CD4-positive, alpha-beta memory T cell (primary cell): ENCODE results near the gene NPAT. TPM values are rescaled to one million over a fixed set of nuclear protein-coding genes. Genes with fewer than 3 reads are reported as not detected.

ENCODE experiments used
- CTCF ChIA-PET: fragments of 350-600 bp; sonication (Branson Sonifier 250); formaldehyde crosslinking; loops from one replicate; lab custom pipeline; 2021; ENCODE audit warnings: inconsistent platforms; ENCODE audit not compliant: partially characterized antibody; lab: Charles Lee
- POLR2A ChIA-PET: fragments of 350-600 bp; sonication (Branson Sonifier 250); formaldehyde crosslinking; loops from one replicate; lab custom pipeline; 2021; ENCODE audit not compliant: partially characterized antibody; lab: Charles Lee
- DNase-seq, 5 donors: peaks; one replicate each; pipeline versions ENCODE4 v3.0.0 to v3.0.0-alpha.2; 2020 to 2022; ENCODE audit warnings: mixed read lengths in 1 of 5
- H3K27ac ChIP-seq: one replicate; pipeline ENCODE4 v1.7.0; 2013; ENCODE audit warnings: low read depth, low read length
- H3K27me3 ChIP-seq: 2 replicates; pipeline ENCODE4 v1.7.0; 2013; ENCODE audit warnings: mild to moderate bottlenecking, low read length, moderate library complexity; ENCODE audit not compliant: insufficient read depth
- H3K36me3 ChIP-seq: 2 replicates; pipeline ENCODE4 v1.7.0; 2013; ENCODE audit warnings: mild to moderate bottlenecking, low read length, moderate library complexity; ENCODE audit not compliant: insufficient read depth
- H3K4me1 ChIP-seq: 2 replicates; pipeline ENCODE4 v1.7.0; 2013; ENCODE audit warnings: mild to moderate bottlenecking, low read length, moderate library complexity; ENCODE audit not compliant: insufficient read depth
- H3K4me3 ChIP-seq, 2 donors: one replicate each; pipeline ENCODE4 v1.7.0; 2013; ENCODE audit warnings: low read length in 2 of 2, mild to moderate bottlenecking in 1 of 2
- H3K9me3 ChIP-seq, 2 donors: one replicate each; pipeline ENCODE4 v1.7.0; 2013; ENCODE audit warnings: low read length in 2 of 2, control low read depth in 1 of 2; ENCODE audit not compliant: control insufficient read depth in 1 of 2
- H3K27ac Mint-ChIP-seq, 7 donors: one replicate each; pipeline ENCODE4 v1.8.0; 2020 to 2021; ENCODE audit warnings: mixed read lengths in 7 of 7, mild to moderate bottlenecking in 6 of 7, inconsistent platforms in 3 of 7, moderate library complexity in 3 of 7
- H3K27me3 Mint-ChIP-seq, 2 donors: one replicate each; pipeline ENCODE4 v1.8.0; 2020 to 2021; ENCODE audit warnings: mixed read lengths in 2 of 2
- H3K36me3 Mint-ChIP-seq, 2 donors: one replicate each; pipeline ENCODE4 v1.8.0; 2020 to 2021; ENCODE audit warnings: mixed read lengths in 2 of 2, inconsistent platforms in 1 of 2, mild to moderate bottlenecking in 1 of 2
- H3K4me1 Mint-ChIP-seq, 4 donors: one replicate each; pipeline ENCODE4 v1.8.0; 2020 to 2021; ENCODE audit warnings: mixed read lengths in 4 of 4, mild to moderate bottlenecking in 1 of 4
- H3K4me3 Mint-ChIP-seq, 8 donors: one replicate each; pipeline ENCODE4 v1.8.0; 2020 to 2021; ENCODE audit warnings: mixed read lengths in 8 of 8, mild to moderate bottlenecking in 7 of 8, moderate library complexity in 6 of 8, inconsistent platforms in 3 of 8
- H3K9me3 Mint-ChIP-seq, 8 donors: one replicate each; pipeline ENCODE4 v1.8.0; 2020 to 2021; ENCODE audit warnings: mixed read lengths in 8 of 8, mild to moderate bottlenecking in 5 of 8, inconsistent platforms in 3 of 8, moderate library complexity in 1 of 8
- intact Hi-C: fragments of 100-400 bp; cut with micrococcal nuclease; formaldehyde crosslinking; loops from one replicate; pipeline ENCODE4 v1.15.1; 2023
- polyA plus RNA-seq, 2 donors: library from polyadenylated mRNA; unstranded; fragments of 300-500 nt; fragmentation: Illumina TruSeq; gene quantifications; one replicate each; pipeline ENCODE4 v1.2.3, GENCODE V29; 2021
- total RNA-seq, 2 experiments: library from RNA; stranded (reverse); gene quantifications; one replicate each; pipeline ENCODE4 v1.2.3, GENCODE V29; 2021

Gene NPAT
- total and polyA plus RNA-seq, 4 experiments from 2014 or later, result 24.8 to 71.3 (median 50.8) TPM

DNA sequence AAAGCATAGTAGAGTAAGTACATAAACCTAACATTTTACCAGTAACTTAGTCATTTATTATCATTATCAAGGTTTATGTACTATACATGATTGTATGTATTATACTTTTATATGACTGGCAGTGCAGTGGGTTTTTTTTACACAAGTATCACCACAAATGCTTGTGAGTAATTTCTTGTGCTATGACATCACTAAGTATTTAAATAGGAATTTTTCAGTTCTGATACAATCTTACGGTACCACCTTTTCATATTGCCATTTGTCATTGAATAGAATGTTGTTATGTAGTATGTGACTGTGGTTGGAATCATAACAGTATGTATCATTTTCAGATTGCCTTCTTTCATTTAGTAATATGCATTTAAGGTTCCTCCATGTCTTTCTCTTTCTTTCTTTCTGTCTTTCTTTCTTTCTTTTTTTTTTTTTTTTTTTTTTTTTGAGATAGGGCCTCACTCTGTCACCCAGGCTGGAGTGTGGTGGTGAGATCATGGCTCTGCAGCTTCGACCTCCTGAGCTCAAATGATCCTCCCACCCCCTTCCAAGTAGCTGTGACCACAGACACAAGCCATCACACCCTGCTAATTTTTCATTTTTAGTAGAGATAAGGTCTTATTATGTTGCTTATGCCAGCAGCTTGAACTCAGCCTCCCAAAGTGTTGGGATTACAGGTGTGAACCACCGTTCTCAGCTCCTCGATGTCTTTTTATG lies 19.0 kb upstream of the NPAT start:
- Histone ChIP-seq H3K27me3 (no peaks in the 10 kb centered on the region), H3K4me1 (peaks cover 97% of the 10 kb centered on the region), H3K27ac (peak overlapping the region; percentile 53), H3K4me3 (no peak overlapping the region), H3K36me3 (peaks cover 12% of the 10 kb centered on the region), H3K9me3 (no peaks in the 10 kb centered on the region)
- peak in 1 of 5 donors; percentile 65 for DNase-seq
- peak overlapping the region; percentile 54 to 91 (median 86) for H3K27ac Mint-ChIP-seq
- intact Hi-C loops, result no loop called here
- ChIA-PET POLR2A (interaction anchor here (0.7 to 13.9 kb wide), 5 partner anchors 9 to 102 kb away, joined by 3 to 666 read pairs (median 3); partner anchors contain the start of genes ATM and NPAT), CTCF (interaction anchor here (0.7 to 8.5 kb wide), 5 partner anchors 10 to 30 kb away, joined by 3 to 132 read pairs (median 4); partner anchors contain the start of genes ATM and NPAT)
- no peaks in the 10 kb centered on the region for H3K9me3 Mint-ChIP-seq
- H3K4me1 Mint-ChIP-seq, result peaks cover 60 to 85% (median 69%) of the 10 kb centered on the region in 4 donors
- H3K27me3 Mint-ChIP-seq, result no peaks in the 10 kb centered on the region
- H3K4me3 Mint-ChIP-seq, result peak overlapping the region in 7 of 8 donors; percentile 25 to 59 (median 40)
- peaks cover 46 to 49% of the 10 kb centered on the region in 2 donors for H3K36me3 Mint-ChIP-seq

DNA sequence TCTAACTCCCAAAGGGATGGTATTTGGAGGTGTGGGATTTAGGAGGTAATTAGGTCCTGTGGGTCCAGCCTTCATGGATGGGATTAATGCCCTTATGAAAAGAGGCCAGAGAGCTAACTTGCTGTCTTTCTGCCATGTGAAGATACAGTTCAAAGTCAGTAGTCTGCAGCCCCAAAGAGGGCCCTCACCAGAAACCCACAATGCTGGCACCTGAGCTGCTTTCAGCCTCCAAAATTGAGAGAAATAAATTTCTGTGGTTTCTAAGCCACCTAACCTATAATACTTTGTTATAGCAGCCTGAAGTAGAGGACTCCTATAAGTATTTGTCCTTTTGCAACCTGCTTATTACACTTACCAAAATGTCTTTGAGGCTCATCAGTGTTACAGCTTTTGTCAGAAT lies 16.6 kb upstream of the NPAT start:
- Histone ChIP-seq H3K4me3 (no peak overlapping the region), H3K9me3 (no peaks in the 10 kb centered on the region), H3K36me3 (peaks cover 6% of the 10 kb centered on the region), H3K27ac (peak overlapping the region; percentile 39), H3K4me1 (peaks cover 97% of the 10 kb centered on the region), H3K27me3 (no peaks in the 10 kb centered on the region)
- peaks cover 59 to 90% (median 72%) of the 10 kb centered on the region in 4 donors for H3K4me1 Mint-ChIP-seq
- peak overlapping the region; percentile 41 to 79 (median 66) for H3K4me3 Mint-ChIP-seq
- ChIA-PET POLR2A (interaction anchor here (0.8 to 13.9 kb wide), 8 partner anchors 9 to 40 kb away, joined by 3 to 666 read pairs (median 3); partner anchors contain the start of genes ATM and NPAT), CTCF (interaction anchor here (0.5 to 8.5 kb wide), 5 partner anchors 8 to 79 kb away, joined by 3 to 132 read pairs (median 8); partner anchors contain the start of genes ATM and NPAT)
- intact Hi-C loops, result loop anchor here (1.0 kb wide), 1 partner anchor 8 kb away; no protein-coding TSS in a partner anchor
- peak overlapping the region; percentile 39 to 94 (median 89) for H3K27ac Mint-ChIP-seq
- H3K27me3 Mint-ChIP-seq, result no peaks in the 10 kb centered on the region
- peak; percentile 42 to 49 (median 46) for DNase-seq
- no peaks in the 10 kb centered on the region for H3K9me3 Mint-ChIP-seq
- peaks cover 37 to 45% of the 10 kb centered on the region in 2 donors for H3K36me3 Mint-ChIP-seq

DNA sequence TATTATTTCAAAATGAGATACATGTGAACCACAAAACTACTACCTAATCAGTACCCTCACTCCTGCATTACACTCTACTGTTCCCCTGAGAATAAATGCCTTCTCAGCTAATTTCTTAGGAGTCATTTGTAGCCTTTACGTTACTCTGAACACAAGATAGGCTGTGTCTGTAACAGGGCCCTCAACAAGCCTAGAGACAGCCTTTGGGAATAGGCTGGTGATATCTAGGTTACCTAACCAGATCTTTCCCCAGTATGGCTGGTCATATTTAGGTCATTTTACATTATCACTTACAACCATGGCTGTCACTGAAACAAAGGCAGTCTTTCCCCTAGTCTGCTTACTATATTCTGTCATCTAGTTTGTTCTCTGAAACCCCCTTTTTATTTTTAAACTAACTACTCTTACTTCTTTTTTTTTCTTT lies 14.6 kb upstream of the NPAT start:
- Mint-ChIP-seq H3K27ac (peak overlapping the region; percentile 85 to 98 (median 95)), H3K9me3 (no peaks in the 10 kb centered on the region), H3K36me3 (peaks cover 39 to 52% of the 10 kb centered on the region in 2 donors), H3K4me1 (peaks cover 58 to 89% (median 74%) of the 10 kb centered on the region in 4 donors), H3K4me3 (peak overlapping the region; percentile 52 to 83 (median 80)), H3K27me3 (no peaks in the 10 kb centered on the region)
- H3K4me1 ChIP-seq, result peaks cover 99% of the 10 kb centered on the region
- H3K36me3 ChIP-seq, result peaks cover 11% of the 10 kb centered on the region
- H3K4me3 ChIP-seq, result peak overlapping the region; percentile 11 to 42
- ChIA-PET CTCF (interaction anchor here (0.7 to 8.5 kb wide), 9 partner anchors 8 to 228 kb away, joined by 3 to 132 read pairs (median 4); partner anchors contain the start of genes ATM, CUL5 and NPAT), POLR2A (interaction anchor here (0.6 to 13.9 kb wide), 15 partner anchors 9 to 779 kb away, joined by 3 to 666 read pairs (median 4); partner anchors contain the start of genes ATM, CWF19L2, EXPH5 and NPAT)
- H3K9me3 ChIP-seq, result no peaks in the 10 kb centered on the region
- intact Hi-C loops, result loop anchor here (2.0 kb wide), 1 partner anchor 14 kb away; no protein-coding TSS in a partner anchor
- DNase-seq, result peak in 3 of 5 donors; percentile 41 to 60 (median 55)
- peak overlapping the region; percentile 66 for H3K27ac ChIP-seq
- H3K27me3 ChIP-seq, result no peaks in the 10 kb centered on the region

DNA sequence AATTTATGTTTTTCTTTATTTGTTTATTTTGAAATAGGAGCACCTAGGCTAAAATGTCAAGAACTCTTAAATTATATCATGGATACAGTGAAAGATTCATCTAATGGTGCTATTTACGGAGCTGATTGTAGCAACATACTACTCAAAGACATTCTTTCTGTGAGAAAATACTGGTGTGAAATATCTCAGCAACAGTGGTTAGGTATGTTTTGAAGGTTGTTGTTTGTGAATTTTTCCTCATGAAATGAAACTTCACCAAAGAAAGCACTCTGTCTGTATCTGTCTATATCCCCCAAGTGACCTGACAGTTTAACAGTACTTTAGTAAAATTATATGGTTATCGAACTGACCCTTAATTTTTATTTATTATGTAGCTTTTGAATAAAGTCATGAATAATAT lies 13.2 kb upstream of the NPAT start:
- H3K4me1 ChIP-seq, result peaks cover 93% of the 10 kb centered on the region
- no peaks in the 10 kb centered on the region for H3K9me3 Mint-ChIP-seq
- no peaks in the 10 kb centered on the region for H3K9me3 ChIP-seq
- ChIA-PET POLR2A (interaction anchor here (0.8 to 13.9 kb wide), 7 partner anchors 11 to 117 kb away, joined by 3 to 666 read pairs (median 17); partner anchors contain the start of genes ATM and NPAT), CTCF (interaction anchor here (8.5 kb wide), 1 partner anchor 12 kb away, joined by 132 read pairs; the partner anchor contains the start of genes ATM and NPAT)
- peak overlapping the region; percentile 85 to 98 (median 95) for H3K27ac Mint-ChIP-seq
- peak overlapping the region; percentile 52 to 83 (median 80) for H3K4me3 Mint-ChIP-seq
- H3K27ac ChIP-seq, result peak overlapping the region; percentile 66
- intact Hi-C loops, result loop anchor here (1.0 to 2.0 kb wide), 2 partner anchors 10 to 15 kb away; no protein-coding TSS in a partner anchor
- DNase-seq, result no peak
- H3K36me3 Mint-ChIP-seq, result peaks cover 46 to 61% of the 10 kb centered on the region in 2 donors
- peaks cover 22% of the 10 kb centered on the region for H3K36me3 ChIP-seq
- no peaks in the 10 kb centered on the region for H3K27me3 ChIP-seq
- H3K27me3 Mint-ChIP-seq, result no peaks in the 10 kb centered on the region
- peak overlapping the region in 1 of 2 donors; percentile 12 for H3K4me3 ChIP-seq
- H3K4me1 Mint-ChIP-seq, result peaks cover 51 to 90% (median 71%) of the 10 kb centered on the region in 4 donors

DNA sequence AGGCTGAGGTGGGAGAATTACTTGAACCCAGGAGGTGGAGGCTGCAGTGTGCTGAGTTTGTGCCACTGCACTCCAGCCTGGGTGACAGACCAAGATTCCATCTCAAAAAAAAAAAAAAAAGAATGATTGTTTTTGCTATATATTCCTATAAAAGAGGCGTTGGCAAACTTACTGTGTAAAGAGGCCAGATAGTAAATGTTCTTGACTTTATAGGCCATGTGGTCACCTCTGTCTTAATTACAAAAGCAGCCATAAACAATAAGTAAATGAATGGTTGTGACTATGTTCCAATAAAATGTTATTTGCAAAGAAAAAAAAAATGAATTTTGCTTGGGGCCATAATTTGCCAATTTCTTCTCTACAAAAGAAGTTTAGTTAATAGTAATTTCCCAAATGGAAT lies 12.8 kb upstream of the NPAT start:
- H3K27me3 Mint-ChIP-seq, result no peaks in the 10 kb centered on the region
- H3K4me3 ChIP-seq, result no peak overlapping the region
- no peaks in the 10 kb centered on the region for H3K9me3 ChIP-seq
- ChIA-PET CTCF (interaction anchor here (8.5 kb wide), 1 partner anchor 12 kb away, joined by 132 read pairs; the partner anchor contains the start of genes ATM and NPAT), POLR2A (interaction anchor here (2.8 to 13.9 kb wide), 3 partner anchors 10 to 15 kb away, joined by 17 to 666 read pairs (median 29); partner anchors contain the start of genes ATM and NPAT)
- H3K9me3 Mint-ChIP-seq, result no peaks in the 10 kb centered on the region
- intact Hi-C loops, result no loop called here
- H3K4me1 Mint-ChIP-seq, result peaks cover 49 to 90% (median 71%) of the 10 kb centered on the region in 4 donors
- peaks cover 21% of the 10 kb centered on the region for H3K36me3 ChIP-seq
- H3K27me3 ChIP-seq, result no peaks in the 10 kb centered on the region
- H3K27ac Mint-ChIP-seq, result peak overlapping the region in 4 of 7 donors; percentile 18 to 98 (median 92)
- peak overlapping the region in 3 of 8 donors; percentile 5 to 80 (median 6) for H3K4me3 Mint-ChIP-seq
- peak overlapping the region; percentile 66 for H3K27ac ChIP-seq
- peaks cover 45 to 61% of the 10 kb centered on the region in 2 donors for H3K36me3 Mint-ChIP-seq
- DNase-seq, result no peak
- H3K4me1 ChIP-seq, result peaks cover 93% of the 10 kb centered on the region

DNA sequence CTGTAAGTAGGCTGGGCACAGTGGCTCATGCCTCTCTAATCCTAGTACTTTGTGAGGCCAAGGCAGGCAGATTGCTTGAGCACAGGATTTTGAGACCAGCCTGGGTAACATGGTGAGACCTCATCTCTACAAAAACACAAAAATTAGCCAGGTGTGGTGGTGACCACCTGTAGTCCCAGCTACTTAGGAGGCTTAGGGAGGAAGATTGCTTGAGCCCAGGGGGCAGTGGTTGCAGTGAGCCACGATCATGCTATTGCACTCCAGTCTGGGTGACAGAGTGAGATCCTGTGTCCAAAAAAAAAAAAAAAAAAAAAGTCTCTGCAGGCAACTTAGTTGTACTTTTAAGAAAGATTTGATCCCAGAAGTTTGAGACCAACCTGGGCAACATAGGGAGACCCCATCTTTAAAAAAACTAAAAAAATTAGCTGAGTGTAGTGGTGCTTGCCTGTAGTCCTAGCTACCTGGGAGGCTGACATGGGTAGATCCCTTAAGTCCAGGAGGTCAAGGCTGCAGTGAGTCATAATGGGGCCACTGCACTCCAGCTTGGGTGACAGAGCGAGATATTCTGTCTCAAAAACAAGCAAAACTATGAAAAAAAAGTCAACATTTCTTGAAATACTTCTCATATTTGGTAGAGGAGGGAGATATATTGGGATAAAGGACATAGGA lies 11.0 kb upstream of the NPAT start:
- Mint-ChIP-seq H3K9me3 (no peaks in the 10 kb centered on the region), H3K4me1 (peaks cover 41 to 89% (median 69%) of the 10 kb centered on the region in 4 donors), H3K27me3 (no peaks in the 10 kb centered on the region), H3K27ac (peak overlapping the region; percentile 15 to 87 (median 71)), H3K36me3 (peaks cover 53 to 67% of the 10 kb centered on the region in 2 donors), H3K4me3 (peak overlapping the region in 6 of 8 donors; percentile 21 to 62 (median 42))
- no peak overlapping the region for H3K27ac ChIP-seq
- no peak for DNase-seq
- ChIA-PET CTCF (interaction anchor here (1.2 to 1.7 kb wide), 3 partner anchors 9 to 11 kb away, joined by 3 to 4 read pairs (median 4); no protein-coding TSS in a partner anchor), POLR2A (interaction anchor here (13.9 kb wide), 1 partner anchor 9 kb away, joined by 666 read pairs; the partner anchor contains the start of genes ATM and NPAT)
- H3K4me3 ChIP-seq, result no peak overlapping the region
- peaks cover 93% of the 10 kb centered on the region for H3K4me1 ChIP-seq
- H3K9me3 ChIP-seq, result no peaks in the 10 kb centered on the region
- H3K27me3 ChIP-seq, result no peaks in the 10 kb centered on the region
- intact Hi-C loops, result no loop called here
- peaks cover 30% of the 10 kb centered on the region for H3K36me3 ChIP-seq
